Natural killer cell (primary cell): ENCODE measurements around the gene ZNF425. TPM values are rescaled to one million over a fixed set of nuclear protein-coding genes. Genes with fewer than 3 reads are reported as not detected.

Experiments
- ATAC-seq, 3 donors: fragments of 150-1000 bp in 2 of 3; fragments of 200-7000 bp in 1 of 3; cut with Tn5 transposase; 1 replicate in 1 of 3; 2 replicates in 2 of 3; pipeline ENCODE4 v1.10.0; 2021; ENCODE audit warnings: mild to moderate bottlenecking in 2 of 3, moderate library complexity in 2 of 3
- DNase-seq, 2 donors: peaks; one replicate each; pipeline versions ENCODE4 v3.0.0 to v3.0.0-alpha.2; 2013 to 2021; ENCODE audit warnings: mixed read lengths in 1 of 2
- H3K27ac ChIP-seq: one replicate; pipeline ENCODE4 v1.5.1; 2013; ENCODE audit warnings: mild to moderate bottlenecking, low read length
- H3K27me3 ChIP-seq: one replicate; pipeline ENCODE4 v1.6.1; 2013; ENCODE audit warnings: low read length; ENCODE audit not compliant: control insufficient read depth, insufficient read depth
- H3K36me3 ChIP-seq: one replicate; pipeline ENCODE4 v1.6.1; 2013; ENCODE audit warnings: low read length; ENCODE audit not compliant: control insufficient read depth, insufficient read depth
- H3K4me1 ChIP-seq: one replicate; pipeline ENCODE4 v1.6.1; 2013; ENCODE audit warnings: low read length; ENCODE audit not compliant: control insufficient read depth, insufficient read depth
- H3K4me3 ChIP-seq: one replicate; pipeline ENCODE4 v1.5.1; 2013; ENCODE audit warnings: low read length
- H3K9me3 ChIP-seq: one replicate; pipeline ENCODE4 v1.6.1; 2013; ENCODE audit warnings: low read length; ENCODE audit not compliant: control insufficient read depth, insufficient read depth
- H3K27ac Mint-ChIP-seq, 2 donors: one replicate each; pipeline ENCODE4 v1.8.0; 2022; ENCODE audit warnings: mild to moderate bottlenecking in 2 of 2, mixed read lengths in 2 of 2, moderate library complexity in 1 of 2
- H3K27me3 Mint-ChIP-seq, 2 donors: one replicate each; pipeline ENCODE4 v1.8.0; 2022; ENCODE audit warnings: low read depth in 2 of 2, mixed read lengths in 2 of 2
- H3K36me3 Mint-ChIP-seq: one replicate; pipeline ENCODE4 v1.8.0; 2022; ENCODE audit warnings: mixed read lengths
- H3K4me1 Mint-ChIP-seq, 2 donors: one replicate each; pipeline ENCODE4 v1.8.0; 2022; ENCODE audit warnings: mixed read lengths in 2 of 2
- H3K4me3 Mint-ChIP-seq: one replicate; pipeline ENCODE4 v1.8.0; 2022; ENCODE audit warnings: mild to moderate bottlenecking, moderate library complexity, mixed read lengths
- H3K9me3 Mint-ChIP-seq, 2 donors: one replicate each; pipeline ENCODE4 v1.8.0; 2022; ENCODE audit warnings: mixed read lengths in 2 of 2
- WGBS: methylation state at CpG from one replicate; pipeline ENCODE4 v1.1.7; 2013; ENCODE audit warnings: missing lambda C conversion rate; ENCODE audit not compliant: insufficient coverage; 5-methylcytosine and 5-hydroxymethylcytosine counted together
- intact Hi-C: fragments of 100-400 bp; cut with micrococcal nuclease; formaldehyde crosslinking; loops from one replicate; pipeline ENCODE4 v1.14.2; 2022
- total RNA-seq, 4 donors: library from RNA; stranded (reverse); fragments of 120-200 nt in 1 of 4; gene quantifications; one replicate each; pipeline versions ENCODE4 v1.2.3 to v1.2.4, GENCODE V29; 2013 to 2022
- TF ChIP-seq, protein P1 (sequence below): fragments of 200-600 bp; IDR thresholded peaks from one replicate; pipeline ENCODE4 v1.8.0; 2022; ENCODE audit warnings: antibody characterized with exemption

ZNF425 gene
- total RNA-seq, 3 donors from 2014 or later (not counting 1 experiment from before 2014, with no cell fraction given): 1.2 to 1.7 (median 1.4) TPM

DNA sequence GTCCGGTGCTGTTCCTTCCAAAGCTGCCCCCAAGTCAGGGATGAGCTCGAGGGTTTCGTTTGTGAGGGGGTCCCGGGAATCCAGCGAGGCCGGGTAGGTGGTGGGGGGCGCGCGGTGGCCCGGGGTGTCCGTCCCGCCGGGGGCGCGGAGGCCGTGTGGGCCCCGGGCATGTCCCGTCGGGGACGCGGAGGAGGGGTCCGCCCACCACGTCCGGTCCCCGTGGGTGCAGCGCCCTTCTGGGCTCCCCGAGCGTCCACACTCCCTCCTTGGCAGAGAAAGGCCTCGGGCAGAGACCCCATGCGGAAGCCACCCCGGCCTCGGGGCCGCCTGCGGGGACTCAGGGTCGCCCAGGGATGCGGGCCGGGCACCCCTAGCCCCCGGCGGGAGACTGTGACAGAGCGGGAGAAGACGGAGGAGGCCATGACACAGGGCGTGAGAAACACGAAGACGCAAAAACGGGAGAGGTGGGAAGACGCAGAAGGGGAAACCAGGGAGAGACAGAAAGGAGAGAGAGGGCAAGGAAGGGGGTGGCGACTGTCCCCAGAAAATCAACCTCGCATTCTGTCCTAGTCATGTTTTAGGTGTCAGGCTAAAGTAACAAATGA lies 640 bp upstream of the ZNF425 start:
- intact Hi-C loops: loop anchor here (1.0 kb wide), 2 partner anchors 21 to 36 kb away; partner anchors contain the start of genes ZNF398 and ZNF786
- peak; percentile 48 to 59 (median 48) for ATAC-seq
- Mint-ChIP-seq H3K4me3 (peak overlapping the region; percentile 100), H3K36me3 (peaks cover 10% of the 10 kb centered on the region), H3K27ac (peak overlapping the region; percentile 89 to 98), H3K4me1 (peaks cover 25 to 36% of the 10 kb centered on the region in 2 donors), H3K27me3 (no peaks in the 10 kb centered on the region), H3K9me3 (peaks cover 0 to 4% of the 10 kb centered on the region in 2 donors)
- Histone ChIP-seq H3K4me3 (peak overlapping the region; percentile 100), H3K27ac (peak overlapping the region; percentile 79), H3K4me1 (peaks cover 17% of the 10 kb centered on the region), H3K9me3 (peaks cover 14% of the 10 kb centered on the region), H3K36me3 (peaks cover 11% of the 10 kb centered on the region), H3K27me3 (no peaks in the 10 kb centered on the region)
- peak; percentile 59 to 67 for DNase-seq
- WGBS: 0% methylated on average over 48 of the region's 48 CpGs
- TF ChIP-seq, protein P1, sequence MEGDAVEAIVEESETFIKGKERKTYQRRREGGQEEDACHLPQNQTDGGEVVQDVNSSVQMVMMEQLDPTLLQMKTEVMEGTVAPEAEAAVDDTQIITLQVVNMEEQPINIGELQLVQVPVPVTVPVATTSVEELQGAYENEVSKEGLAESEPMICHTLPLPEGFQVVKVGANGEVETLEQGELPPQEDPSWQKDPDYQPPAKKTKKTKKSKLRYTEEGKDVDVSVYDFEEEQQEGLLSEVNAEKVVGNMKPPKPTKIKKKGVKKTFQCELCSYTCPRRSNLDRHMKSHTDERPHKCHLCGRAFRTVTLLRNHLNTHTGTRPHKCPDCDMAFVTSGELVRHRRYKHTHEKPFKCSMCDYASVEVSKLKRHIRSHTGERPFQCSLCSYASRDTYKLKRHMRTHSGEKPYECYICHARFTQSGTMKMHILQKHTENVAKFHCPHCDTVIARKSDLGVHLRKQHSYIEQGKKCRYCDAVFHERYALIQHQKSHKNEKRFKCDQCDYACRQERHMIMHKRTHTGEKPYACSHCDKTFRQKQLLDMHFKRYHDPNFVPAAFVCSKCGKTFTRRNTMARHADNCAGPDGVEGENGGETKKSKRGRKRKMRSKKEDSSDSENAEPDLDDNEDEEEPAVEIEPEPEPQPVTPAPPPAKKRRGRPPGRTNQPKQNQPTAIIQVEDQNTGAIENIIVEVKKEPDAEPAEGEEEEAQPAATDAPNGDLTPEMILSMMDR: no peak

DNA sequence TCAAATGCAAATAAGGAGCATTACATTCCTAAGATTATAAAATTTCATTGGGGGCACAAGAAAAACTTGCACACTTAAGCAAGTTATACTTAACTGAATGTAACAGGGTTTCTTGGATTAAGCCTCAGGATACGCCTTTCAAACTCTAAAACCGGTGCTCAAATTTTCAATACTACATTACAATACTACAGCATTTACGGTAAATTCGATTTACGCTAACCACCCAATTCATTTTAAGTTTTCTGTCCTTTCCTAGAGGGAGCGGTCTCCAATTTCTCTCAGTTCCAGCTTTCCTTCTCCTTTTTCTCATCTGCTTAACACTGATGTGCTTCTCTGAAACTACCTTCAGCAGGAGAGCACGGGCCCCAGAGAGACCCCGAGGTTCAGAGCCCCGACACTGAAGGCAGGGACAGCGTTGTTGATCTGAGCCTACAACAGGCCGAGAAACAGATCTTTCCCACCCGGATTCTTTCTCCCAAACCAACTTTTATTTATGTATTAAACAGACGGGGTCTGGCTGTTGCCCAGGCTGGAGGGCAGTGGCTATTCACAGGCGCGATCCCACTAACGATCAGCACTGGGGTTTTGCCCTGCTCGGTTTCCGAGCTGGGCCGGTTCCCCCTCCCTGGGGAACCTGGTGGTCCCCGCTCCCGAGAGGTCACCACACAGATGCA lies 798 bp downstream of the ZNF425 start:
- ATAC-seq (no peak), DNase-seq (no peak)

DNA sequence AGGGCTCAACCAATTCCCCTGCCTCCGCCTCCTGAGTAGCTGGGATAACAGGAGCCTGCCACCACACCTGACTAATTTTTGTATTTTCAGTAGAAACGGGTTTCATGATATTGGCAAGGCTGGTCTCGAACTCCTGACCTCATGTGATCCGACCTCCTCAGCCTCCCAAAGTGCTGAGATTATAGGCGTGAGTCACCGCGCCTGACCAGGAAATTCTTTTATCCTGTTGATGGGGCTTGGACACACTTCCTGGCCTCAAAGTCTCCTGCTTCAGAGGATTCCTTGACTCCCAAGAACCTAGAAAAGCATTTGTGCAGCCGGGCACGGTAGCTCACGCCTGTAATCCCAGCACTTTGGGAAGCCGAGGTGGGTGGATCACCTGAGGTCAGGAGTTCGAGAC lies 16.2 kb downstream of the ZNF425 start:
- no peaks in the 10 kb centered on the region for H3K27me3 ChIP-seq
- H3K27ac ChIP-seq: no peak overlapping the region
- TF ChIP-seq, protein P1: no peak
- no peak for DNase-seq
- no peak overlapping the region for H3K27ac Mint-ChIP-seq
- no peak overlapping the region for H3K4me3 Mint-ChIP-seq
- H3K4me1 ChIP-seq: no peaks in the 10 kb centered on the region
- H3K36me3 ChIP-seq: no peaks in the 10 kb centered on the region
- no peaks in the 10 kb centered on the region for H3K9me3 Mint-ChIP-seq
- no peaks in the 10 kb centered on the region for H3K36me3 Mint-ChIP-seq
- H3K27me3 Mint-ChIP-seq: no peaks in the 10 kb centered on the region
- WGBS: 95% methylated on average over 10 of the region's 12 CpGs
- ATAC-seq: no peak
- H3K4me3 ChIP-seq: no peak overlapping the region
- intact Hi-C loops: no loop called here
- H3K4me1 Mint-ChIP-seq: no peaks in the 10 kb centered on the region
- H3K9me3 ChIP-seq: no peaks in the 10 kb centered on the region

More for the DNA sequence above, 798 bp downstream of the ZNF425 start:
- Mint-ChIP-seq H3K4me3 (peak overlapping the region; percentile 100), H3K9me3 (no peaks in the 10 kb centered on the region), H3K27me3 (no peaks in the 10 kb centered on the region), H3K36me3 (peaks cover under 1% of the 10 kb centered on the region), H3K4me1 (peaks cover 25 to 36% of the 10 kb centered on the region in 2 donors), H3K27ac (peak overlapping the region; percentile 89 to 98)
- Histone ChIP-seq H3K27ac (peak overlapping the region; percentile 88), H3K4me1 (peaks cover 17% of the 10 kb centered on the region), H3K27me3 (no peaks in the 10 kb centered on the region), H3K9me3 (peaks cover 4% of the 10 kb centered on the region), H3K4me3 (peak overlapping the region; percentile 100), H3K36me3 (peaks cover 1% of the 10 kb centered on the region)
- 10% methylated on average over 21 of the region's 21 CpGs for WGBS
- intact Hi-C loops: no loop called here
- TF ChIP-seq, protein P1: no peak
